ENCODE measurements around the gene MAB21L4. TPM values are rescaled to one million over a fixed set of nuclear protein-coding genes. Genes with fewer than 3 reads are reported as not detected.

Gene MAB21L4
- total RNA-seq, 1 donor from 2014 or later: not detected

DNA sequence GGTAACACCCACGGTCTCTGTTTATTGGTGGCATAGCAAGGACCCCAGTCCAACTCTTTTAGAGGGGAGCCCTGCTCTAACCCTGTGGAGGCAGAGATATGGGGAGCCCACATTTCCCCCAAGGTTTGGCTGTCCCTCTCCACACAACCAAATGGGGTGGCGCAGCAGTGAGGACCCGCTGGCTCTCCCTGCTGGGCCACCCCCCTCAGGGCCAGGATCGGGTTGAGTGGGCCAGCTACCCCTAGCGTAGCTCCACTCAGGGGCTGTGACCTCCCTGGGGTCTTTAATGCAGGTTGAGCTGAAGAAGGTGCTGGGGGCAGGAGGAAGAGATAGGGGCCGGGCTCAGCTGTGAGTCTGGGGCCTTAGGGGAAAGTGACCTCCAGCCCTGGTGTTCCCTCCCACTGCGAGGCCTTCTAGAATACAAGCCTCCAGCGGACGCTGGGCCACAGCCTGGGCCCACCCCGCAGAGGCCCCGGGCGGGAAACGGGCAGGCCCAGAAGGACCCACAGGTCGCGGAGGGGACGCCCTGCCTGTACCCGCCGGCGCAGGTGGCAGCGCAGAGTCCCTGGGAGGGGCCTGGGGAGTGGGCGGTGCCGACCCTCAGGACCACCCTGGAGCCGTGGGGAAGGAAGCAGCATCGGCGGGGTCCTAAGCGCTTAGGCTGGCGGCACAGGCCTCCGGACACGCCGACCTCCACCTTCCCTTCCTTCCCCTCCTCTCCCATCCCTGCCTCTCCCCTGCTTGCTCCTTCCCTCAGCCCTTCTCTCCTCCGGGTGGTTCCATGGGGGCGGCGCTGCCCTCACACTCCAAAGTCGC is 19.8 kb upstream of the MAB21L4 start:
- intact Hi-C loops (cut with DNase I): no loop called here
- ATAC-seq (ENCODE audit: poor library complexity): no peak
- DNase-seq: peak; percentile 37

DNA sequence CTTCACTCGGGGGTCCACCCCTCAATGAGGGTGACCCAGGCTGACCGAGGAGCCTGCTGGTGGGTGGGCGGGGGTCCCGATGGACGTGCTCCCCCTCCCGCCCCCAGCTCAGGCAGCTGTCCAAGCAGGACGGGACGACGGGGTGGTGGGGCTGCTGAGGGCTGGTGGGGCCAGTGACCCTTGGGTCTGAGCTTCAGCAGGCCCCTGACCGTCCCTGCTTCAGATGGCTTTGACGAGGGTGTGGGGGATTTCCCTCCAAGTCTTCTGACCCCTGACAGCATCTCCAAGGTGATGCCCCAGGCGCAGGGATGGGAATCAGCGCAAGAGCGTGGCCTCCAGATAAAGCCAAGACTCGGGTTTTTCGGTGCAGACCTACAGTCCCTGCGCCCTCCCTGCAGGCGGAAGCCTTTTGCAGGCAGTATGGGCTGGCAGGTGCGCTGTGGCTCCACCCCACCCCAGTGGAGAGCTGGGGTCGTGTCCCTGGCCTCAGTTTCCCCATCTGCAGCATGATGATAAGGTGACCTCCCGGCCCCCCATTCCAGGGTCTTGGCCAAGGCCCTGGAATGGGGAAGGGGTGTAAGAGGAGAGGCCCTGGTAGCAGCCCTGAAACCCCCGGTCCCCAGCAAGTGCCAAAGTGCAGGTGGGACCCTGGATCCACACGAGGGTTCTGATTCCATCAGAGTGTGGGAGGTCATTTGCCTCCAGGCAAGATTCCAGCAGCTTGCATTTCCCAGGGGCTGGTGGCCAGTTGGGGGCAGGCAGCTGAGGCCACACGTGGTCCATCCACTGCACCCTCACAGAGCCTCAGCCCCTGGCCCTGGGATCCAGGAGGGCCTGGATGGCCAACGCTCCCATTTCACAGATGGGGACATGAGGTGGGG is 18.9 kb upstream of the MAB21L4 start:
- no peak for ATAC-seq (ENCODE audit: poor library complexity)
- intact Hi-C loops (cut with DNase I): no loop called here
- DNase-seq: peak; percentile 17

DNA sequence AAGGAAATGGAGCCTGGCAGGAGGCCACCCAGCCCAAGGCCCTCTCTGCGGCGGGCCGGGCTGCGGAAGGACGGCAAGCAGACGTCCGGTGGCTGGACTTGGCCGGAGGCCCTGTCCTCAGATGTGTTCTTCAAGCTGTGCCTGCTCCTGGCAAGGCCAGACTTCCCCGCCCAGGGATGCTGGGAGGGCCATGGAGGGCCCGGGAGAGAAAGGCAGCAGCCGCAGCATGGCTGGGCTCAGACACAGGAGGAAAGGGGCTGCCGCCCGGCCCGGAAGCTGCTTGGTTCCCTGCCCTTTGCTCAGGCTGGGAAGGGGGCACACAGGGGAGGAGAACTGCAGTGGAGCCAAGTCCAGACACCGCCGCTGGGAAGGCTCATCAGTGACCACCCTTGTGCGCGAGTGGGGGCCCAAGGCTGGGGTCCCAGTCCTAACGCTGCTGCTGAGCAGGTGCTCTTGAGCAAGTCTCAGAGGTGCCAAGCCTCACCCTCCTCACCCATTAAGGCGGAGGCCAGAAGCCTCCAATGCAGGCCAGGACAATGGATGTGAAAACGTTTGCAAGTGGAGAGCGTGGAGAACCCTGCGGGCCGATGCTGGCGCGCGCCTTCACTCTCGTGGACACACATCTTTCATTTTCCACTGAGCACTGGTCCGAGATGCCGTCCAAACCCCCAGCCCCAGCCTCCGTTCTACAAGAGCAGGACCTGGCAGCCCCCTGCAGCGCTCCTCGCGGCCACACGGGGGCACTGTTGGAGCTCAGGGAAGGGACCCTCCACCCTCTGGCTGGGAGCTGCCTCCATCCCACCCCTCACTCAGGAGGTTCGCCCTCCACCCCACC is 18.1 kb upstream of the MAB21L4 start:
- peak; percentile 90 for DNase-seq
- ATAC-seq (ENCODE audit: poor library complexity): peak; percentile 72
- intact Hi-C loops (cut with DNase I): no loop called here

DNA sequence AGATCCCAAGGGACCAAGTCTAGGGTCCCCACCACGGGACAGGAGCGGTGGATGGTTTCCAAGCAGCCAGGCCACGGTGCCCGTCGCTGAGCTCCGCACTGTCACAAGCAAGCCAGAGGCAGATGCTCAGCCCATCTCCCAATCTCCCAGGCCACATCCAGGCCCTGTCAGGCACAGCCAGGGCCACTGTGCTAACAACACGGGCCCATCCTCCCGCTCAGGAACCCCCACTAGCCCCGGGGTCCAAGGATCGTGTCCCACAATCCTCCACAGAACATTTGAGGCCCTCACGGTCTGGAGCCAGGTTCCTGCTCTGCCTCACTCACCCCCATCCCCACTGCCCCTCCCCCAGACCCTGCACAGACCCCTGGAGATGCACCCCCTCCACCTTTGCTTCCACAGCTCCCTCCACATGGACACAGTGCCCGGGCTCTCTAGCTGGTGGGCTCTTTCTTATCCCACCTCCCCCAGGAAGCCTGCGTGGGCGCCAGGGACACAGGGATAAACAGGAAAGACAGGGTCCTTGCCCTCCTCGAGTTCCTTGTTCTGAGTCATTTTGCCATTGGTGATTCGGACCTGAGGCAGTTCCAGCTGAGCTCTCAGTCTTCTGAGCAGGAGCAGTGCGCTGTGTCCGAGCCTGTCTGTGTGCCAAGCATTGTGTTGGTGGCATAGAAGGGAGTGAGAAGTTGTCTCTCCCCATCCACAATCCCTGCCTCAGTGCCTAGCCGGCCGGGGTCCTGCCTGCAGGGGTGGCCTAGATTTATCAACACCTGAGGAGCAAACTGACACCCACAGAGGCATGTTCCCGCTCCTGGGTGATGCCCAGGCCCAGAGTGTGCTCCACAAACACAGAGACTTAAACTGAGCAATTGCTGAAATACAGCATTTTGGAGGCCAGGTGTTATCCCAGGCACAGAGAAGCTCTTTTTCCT is 17.2 kb upstream of the MAB21L4 start:
- ATAC-seq (ENCODE audit: poor library complexity): no peak
- no peak for DNase-seq
- intact Hi-C loops (cut with DNase I): no loop called here

DNA sequence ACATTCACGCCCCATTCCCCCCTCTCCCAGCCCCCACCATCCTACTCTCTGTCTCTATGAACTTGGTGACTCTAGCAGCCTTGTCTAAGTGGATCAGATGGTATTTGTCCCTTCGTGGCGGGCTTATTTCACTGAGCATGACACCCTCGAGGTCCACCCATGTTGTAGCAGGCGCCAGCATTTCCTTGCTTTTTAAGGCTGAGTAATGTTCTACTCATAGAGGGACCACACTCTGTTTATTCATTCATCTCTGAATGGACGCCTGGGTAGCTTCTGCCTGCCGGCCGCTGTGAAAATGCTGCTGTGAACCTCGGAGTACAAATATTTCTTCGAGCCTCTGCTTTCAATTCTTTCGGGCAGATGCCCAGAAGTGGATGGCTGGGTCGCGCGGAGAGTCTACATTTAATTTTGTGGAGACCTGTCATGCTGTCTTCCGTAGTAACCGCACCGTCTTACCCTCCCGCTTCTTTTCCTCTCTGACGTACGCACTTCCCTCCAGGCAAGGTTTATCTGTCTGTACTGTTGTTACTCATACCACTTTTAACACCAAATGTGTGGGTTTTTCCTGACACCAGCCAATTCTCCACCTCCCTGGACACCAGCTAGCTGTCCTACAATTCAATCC is 15.8 kb upstream of the MAB21L4 start:
- DNase-seq (no peak), ATAC-seq (ENCODE audit: poor library complexity) (no peak)
- intact Hi-C loops (cut with DNase I): no loop called here

DNA sequence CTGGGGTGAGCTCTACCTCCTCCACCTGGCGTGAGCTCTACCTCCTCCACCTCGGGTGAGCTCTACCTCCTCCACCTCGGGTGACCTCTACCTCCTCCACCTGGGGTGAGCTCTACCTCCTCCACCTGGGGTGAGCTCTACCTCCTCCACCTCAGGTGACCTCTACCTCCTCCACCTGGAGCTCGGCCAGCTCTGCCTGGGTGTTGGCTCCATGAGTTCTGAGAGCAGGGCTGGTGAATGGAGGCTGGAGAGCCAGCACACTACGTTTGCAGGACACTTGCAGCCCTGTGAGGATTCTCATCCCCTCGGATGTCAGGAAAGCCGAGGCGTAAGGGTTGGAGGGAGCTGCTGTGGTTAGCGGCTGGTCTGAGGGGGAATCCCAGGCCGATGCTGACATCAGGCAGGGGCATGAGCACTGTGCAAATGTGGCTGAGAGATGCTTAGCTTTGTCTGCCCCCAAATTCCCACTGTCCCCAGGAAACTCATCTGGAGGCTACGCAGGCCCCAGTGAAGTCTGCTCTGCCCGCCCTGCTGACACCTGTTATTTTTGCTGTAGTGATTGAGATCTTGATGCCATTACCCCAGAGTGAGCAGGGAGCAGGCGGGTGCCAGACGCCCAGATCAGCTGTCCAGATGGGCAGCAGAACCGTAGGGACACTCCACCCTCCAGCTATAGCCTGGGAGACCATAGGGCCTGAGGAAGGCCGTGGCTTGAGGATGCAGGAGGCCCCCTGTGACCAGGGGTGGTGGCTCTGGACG is 13.4 kb upstream of the MAB21L4 start:
- intact Hi-C loops (cut with DNase I): no loop called here
- ATAC-seq (ENCODE audit: poor library complexity) (no peak), DNase-seq (no peak)

DNA sequence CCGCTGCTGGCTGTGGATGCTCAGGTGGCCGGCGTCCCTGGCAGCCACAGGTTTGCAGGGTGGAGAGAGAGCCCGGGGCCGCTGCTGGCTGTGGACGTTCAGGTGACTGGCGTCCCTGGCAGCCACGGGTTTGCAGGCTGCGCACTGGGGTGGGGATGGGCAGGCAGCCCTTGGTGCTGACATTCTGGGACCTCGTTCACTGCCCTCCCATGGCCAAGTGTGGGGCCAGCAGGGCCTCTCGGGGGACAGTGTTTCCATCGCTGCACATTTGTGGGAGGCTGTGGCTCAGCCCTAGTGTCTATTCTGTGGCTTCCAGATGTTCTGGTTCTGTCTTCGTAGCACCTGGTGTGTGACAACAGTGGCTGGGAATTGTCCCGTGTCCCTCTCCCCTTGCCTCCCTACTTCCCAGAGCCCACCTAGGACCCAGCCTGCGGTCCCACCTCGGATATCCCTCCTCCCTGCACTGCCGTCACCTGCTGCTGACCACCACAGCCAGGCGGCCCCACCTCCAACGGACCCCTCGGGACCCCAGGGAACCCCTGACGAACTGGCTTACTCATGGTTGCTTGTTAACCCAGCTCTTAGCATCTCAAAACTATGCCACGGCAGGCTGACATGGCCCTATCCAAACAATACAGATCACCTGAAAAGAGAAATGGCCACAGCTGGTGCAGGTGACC is 11.1 kb upstream of the MAB21L4 start:
- intact Hi-C loops (cut with DNase I): no loop called here
- DNase-seq (peak; percentile 31), ATAC-seq (ENCODE audit: poor library complexity) (no peak)

DNA sequence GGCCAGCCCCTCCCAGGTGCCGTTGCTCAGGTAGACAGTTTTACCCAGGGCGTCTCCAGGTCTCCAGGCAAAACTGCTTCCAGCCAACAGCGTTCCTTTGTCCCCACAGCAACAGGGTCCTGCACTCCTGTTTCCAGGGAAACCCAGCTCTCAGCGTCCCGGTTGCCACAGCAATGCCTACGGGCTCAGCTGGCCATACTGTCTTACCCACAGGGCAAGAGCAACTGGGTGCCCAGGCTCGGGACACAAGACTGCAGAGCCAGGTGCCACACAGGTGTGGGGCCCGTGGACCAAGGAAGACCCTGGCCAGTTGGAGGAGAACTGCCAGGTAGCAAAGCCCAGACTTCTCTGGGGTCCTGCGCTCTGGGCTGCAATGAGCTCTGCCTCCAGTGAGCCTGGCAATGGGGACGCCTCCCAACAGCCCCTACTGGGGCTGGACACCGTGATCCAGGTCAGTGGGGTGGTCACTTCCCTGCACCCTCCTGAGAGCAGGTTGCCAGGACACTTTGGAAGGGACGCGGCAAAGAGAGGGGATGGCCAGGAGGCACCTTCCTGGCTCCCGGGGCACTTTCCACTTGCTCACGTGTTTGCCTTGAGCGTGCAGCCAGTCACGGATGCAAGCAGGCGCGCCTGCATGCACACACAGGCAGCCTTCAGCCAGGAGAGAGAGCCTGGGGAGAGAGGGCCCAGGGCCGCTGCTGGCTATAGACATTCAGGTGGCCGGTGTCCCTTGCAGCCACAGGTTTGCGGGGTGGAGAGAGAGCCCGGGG is 10.4 kb upstream of the MAB21L4 start, which contains the start of gene CROCC2:
Gene CROCC2, plus strand, starts transcription at position 196 of the 770 bp plus-strand sequence. Its CDS starts 178 bp downstream, at position 374.
- DNase-seq (peak; percentile 33), ATAC-seq (ENCODE audit: poor library complexity) (no peak)
- intact Hi-C loops (cut with DNase I): no loop called here

DNA sequence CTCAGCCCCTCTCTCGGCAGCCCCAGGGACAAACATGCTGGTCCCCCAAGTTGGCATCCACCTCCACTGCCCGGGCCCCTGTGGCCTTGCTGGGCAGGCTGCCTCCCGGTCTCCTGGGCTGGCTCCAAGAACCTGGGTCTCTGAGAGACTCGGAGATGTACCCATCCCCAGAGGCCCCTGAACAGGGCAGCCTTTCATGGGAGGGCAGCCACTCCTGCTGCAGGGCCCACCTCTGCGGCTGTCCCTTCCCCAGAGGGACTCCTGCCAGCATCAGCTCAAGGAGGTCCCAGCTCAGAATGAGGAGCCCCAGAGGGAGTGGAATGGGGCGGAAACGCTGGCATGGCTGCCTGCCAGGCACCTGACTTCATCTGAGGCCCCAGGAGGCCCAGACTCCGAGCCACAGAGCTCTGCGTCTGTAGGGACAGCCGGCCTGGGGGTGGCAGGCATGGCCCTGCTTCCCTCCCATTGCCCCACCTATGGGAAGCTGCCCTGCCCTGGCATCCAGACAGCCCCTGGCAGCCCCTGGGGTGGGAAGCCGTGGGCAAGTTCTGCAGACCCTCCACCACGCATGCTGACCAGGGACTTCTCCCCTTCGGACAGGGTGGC is 9.3 kb upstream of the MAB21L4 start:
- ATAC-seq (ENCODE audit: poor library complexity) (no peak), DNase-seq (peak; percentile 34)
- intact Hi-C loops (cut with DNase I): no loop called here

DNA sequence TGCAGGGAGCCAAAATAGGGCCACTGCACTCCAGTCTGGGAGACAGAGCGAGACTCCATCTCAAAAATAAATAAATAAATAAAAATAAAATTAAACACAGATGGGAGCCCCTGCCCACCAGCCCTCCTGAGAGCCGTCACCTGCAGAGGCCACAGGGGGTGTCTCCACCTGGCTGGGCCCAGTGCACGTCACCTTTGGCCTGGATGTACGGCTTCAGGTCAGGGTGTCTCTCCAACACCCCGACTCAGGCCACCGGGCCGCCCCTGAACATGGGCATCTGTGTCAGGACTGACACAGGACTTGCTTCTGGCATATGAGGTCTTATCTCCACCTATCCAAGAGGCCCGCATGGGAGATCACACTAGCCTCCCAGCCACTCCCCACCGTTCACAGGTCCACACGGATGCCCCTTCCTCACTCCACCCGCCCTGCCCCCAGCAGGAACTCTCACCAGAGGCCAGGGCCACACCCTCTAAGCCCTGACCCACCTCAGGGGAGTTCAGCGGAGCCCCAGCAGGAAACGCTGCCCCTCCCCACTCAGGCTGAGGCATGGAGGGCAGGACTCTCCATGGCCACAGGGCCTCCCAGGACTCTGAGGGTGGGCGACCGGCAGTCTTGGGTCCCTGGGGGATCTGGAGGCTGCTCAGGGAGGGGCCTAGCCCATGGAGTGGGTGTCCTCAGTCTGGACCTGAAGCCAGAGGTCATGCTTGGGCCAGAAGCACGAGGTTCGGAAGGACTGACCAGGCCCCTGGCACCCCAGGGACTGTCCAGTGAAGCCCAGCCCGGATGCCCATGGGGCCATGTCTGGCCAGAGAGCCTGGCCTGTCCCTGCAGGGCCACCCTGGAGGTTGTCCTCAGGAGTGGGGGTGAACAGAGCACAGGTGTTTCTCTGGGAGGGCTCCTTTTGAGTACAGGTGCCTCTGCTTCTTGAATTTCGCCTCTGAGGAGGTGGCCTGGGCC is 8.5 kb upstream of the MAB21L4 start:
- ATAC-seq (ENCODE audit: poor library complexity): no peak

DNA sequence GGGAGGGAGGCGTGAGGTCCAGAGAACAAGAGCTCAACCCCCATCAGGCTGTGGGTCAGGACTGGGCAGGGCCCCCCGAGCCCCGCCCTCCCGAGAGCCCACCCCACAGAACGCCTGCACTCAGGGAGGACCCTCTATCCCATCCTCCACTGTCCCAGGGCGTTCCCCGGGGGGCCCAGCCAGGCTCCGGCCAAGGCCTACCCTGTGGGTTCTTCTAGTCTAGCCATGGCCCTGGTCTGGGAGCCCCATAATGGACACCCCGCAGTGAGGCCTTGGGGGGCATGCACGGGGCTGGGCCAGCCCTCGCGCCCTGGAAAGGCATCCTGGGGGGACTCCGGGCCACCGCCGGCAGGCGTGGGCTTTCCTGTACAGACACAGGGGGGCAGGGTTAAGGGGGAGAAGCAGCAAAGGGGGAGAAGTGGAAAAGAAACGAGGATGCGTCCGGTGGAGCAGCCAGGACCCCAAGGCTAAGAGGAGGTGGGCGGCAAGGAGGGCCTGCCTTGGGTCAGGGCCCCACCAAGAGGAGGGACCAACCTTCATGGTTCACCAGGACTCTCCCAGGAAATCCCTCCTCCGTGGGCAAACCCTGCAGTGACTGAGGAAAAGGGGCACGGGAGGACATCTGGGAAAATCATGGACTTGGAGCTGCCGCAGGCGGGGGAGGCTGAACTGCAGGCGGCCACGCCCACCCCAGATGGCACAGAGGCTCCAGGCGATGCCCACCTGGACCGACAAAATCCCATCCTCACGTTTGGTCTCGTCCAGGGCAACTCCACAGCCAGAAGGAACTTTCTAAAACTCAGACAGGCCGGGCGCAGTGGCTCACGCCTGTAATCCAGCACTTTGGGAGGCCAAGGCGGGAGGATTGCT is 7.5 kb upstream of the MAB21L4 start:
- DNase-seq (peak; percentile 25), ATAC-seq (ENCODE audit: poor library complexity) (no peak)
- intact Hi-C loops (cut with DNase I): no loop called here

More for the DNA sequence above, 8.5 kb upstream of the MAB21L4 start:
- intact Hi-C loops (cut with DNase I): no loop called here
- peak; percentile 38 for DNase-seq

DNA sequence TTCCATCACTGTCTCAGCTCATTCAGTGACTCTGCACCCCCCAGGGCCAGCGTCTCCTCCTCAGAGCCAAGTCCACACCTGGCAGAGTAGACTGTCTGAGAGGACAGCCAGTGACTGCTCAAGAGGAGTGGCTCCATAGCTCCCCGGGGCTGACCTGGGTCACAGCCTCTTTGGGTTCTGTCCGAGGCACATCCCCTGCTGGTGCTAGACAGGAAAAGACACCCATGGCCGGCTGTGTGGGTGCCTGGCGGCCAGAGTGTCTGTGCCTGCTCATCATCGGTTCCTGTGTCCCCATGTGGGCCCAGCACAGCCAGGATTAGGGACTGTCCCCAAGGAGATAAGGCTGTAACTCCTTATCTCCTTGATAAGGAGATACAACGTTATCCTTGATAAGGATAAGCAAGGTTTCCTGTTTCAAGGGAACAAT is 6.7 kb upstream of the MAB21L4 start:
- intact Hi-C loops (cut with DNase I): no loop called here
- ATAC-seq (ENCODE audit: poor library complexity) (no peak), DNase-seq (peak; percentile 27)

DNA sequence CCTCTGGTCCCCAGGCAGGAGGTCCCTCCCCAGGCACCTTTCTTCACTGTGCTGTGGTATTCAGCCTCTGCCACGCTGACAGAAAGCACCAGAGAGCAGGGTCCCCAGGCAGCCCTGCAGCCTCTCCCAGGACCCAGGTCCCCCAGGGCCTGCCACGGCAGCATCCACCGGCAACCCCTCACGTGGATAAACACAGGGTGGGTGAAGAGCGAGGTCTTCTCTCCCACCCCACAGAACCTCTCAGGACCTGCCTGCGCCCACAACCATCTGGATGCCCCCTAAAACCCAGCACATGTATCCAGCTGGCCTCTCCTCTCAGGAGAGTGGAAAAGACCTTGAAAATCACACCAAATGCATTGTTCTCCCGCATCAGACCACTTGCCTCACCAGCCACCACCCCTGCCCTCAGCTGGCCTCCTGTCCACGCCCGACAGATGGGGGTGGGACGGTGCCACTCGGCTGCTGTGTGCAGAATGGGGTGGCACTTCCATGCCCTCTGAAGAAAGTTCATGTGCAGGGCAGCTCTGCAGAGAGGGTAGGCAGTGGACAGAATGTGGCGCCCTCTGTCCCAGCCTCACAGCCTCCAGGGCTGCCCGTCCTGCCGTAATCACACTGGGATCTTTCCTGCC is 6.1 kb upstream of the MAB21L4 start:
- DNase-seq: peak; percentile 24
- ATAC-seq (ENCODE audit: poor library complexity): no peak
- intact Hi-C loops (cut with DNase I): no loop called here

Data from Right ventricle myocardium superior (tissue), 1 donor.